ENCODE data around the gene TEX38. TPM values are rescaled to one million over a fixed set of nuclear protein-coding genes. Genes with fewer than 3 reads are reported as not detected.
"Not testable (repeated sequence)": the region's sequence is repeated elsewhere in the genome, so short reads cannot be mapped to it uniquely, and the experiment has no call there.

TEX38 gene
- total RNA-seq, 1 donor from 2014 or later = not detected

GRCh38 chr1:46649764-46650163 lies 21.9 kb upstream of the TEX38 start:
- ChIA-PET POLR2A (no interaction called here), CTCF (no interaction called here)
- Mint-ChIP-seq H3K27me3 (no peaks in the 10 kb centered on the region), H3K4me3 (no peak overlapping the region), H3K4me1 (no peaks in the 10 kb centered on the region), H3K27ac (no peak overlapping the region), H3K36me3 (ENCODE audit: low read depth) (peaks cover 57% of the 10 kb centered on the region), H3K9me3 (peaks cover 7% of the 10 kb centered on the region)
- ATAC-seq (ENCODE audit: low read depth) (no peak), DNase-seq (no peak)
- TF ChIP-seq CTCF (IDR thresholded peaks at IDR 0.05) = no peak
- intact Hi-C loops (cut with micrococcal nuclease) = no loop called here

- Mint-ChIP-seq H3K9me3 (peaks cover 9% of the 10 kb centered on the region), H3K27me3 (no peaks in the 10 kb centered on the region), H3K4me3 (no peak overlapping the region), H3K4me1 (no peaks in the 10 kb centered on the region), H3K36me3 (ENCODE audit: low read depth) (peaks cover 63% of the 10 kb centered on the region), H3K27ac (no peak overlapping the region)
- CTCF ChIA-PET = no interaction called here
- TF ChIP-seq CTCF (IDR thresholded peaks at IDR 0.05) = no peak
- POLR2A ChIA-PET = no interaction called here
- no peak for DNase-seq
- intact Hi-C loops (cut with micrococcal nuclease) = no loop called here
- no peak for ATAC-seq (ENCODE audit: low read depth)
Observed at GRCh38 chr1:46650491-46650890, 21.2 kb upstream of the TEX38 start.

GRCh38 chr1:46651152-46651551 lies 20.5 kb upstream of the TEX38 start:
- DNase-seq; H3K27ac Mint-ChIP-seq; H3K4me1 Mint-ChIP-seq; ATAC-seq (ENCODE audit: low read depth); H3K27me3 Mint-ChIP-seq; intact Hi-C loops (cut with micrococcal nuclease); H3K9me3 Mint-ChIP-seq; H3K4me3 Mint-ChIP-seq; POLR2A ChIA-PET; CTCF ChIA-PET: not testable (repeated sequence)
- H3K36me3 Mint-ChIP-seq (ENCODE audit: low read depth) = peaks cover 70% of the 10 kb centered on the region

GRCh38 chr1:46652321-46653100 lies 19.1 kb upstream of the TEX38 start:
- DNase-seq = no peak
- Mint-ChIP-seq H3K27me3 (no peaks in the 10 kb centered on the region), H3K4me3 (no peak overlapping the region), H3K4me1 (no peaks in the 10 kb centered on the region), H3K27ac (no peak overlapping the region), H3K36me3 (ENCODE audit: low read depth) (peaks cover 71% of the 10 kb centered on the region), H3K9me3 (peaks cover 9% of the 10 kb centered on the region)
- no peak for ATAC-seq (ENCODE audit: low read depth)
- ChIA-PET POLR2A (interaction anchor here (0.7 kb wide), 1 partner anchor 51 kb away, joined by 7 read pairs; no protein-coding TSS in a partner anchor), CTCF (no interaction called here)
- intact Hi-C loops (cut with micrococcal nuclease) = no loop called here
- TF ChIP-seq CTCF (IDR thresholded peaks at IDR 0.05) = no peak

- peaks cover 9% of the 10 kb centered on the region for H3K9me3 Mint-ChIP-seq
- ChIA-PET CTCF (no interaction called here), POLR2A (no interaction called here)
- no peak for TF ChIP-seq CTCF (IDR thresholded peaks at IDR 0.05)
- no peak for ATAC-seq (ENCODE audit: low read depth)
- H3K4me1 Mint-ChIP-seq = no peaks in the 10 kb centered on the region
- intact Hi-C loops (cut with micrococcal nuclease) = no loop called here
- H3K27me3 Mint-ChIP-seq = no peaks in the 10 kb centered on the region
- H3K27ac Mint-ChIP-seq = no peak overlapping the region
- H3K36me3 Mint-ChIP-seq (ENCODE audit: low read depth) = peaks cover 78% of the 10 kb centered on the region
- no peak overlapping the region for H3K4me3 Mint-ChIP-seq
- no peak for DNase-seq
Observed at GRCh38 chr1:46653405-46653958, 18.2 kb upstream of the TEX38 start.

Data from activated B cell treated with CpG ODN at 0.5 μM for 24 hours (primary cell).